Panc1 (cell line): ENCODE results near the gene POLDIP2. TPM values are rescaled to one million over a fixed set of nuclear protein-coding genes. Genes with fewer than 3 reads are reported as not detected.

Experiments
- ATAC-seq: fragments of 200-7000 bp; cut with Tn5 transposase; 2 replicates; pipeline ENCODE4 v1.9.1; 2020; ENCODE audit warnings: mild to moderate bottlenecking, moderate library complexity
- BruUV-seq: library from RNA; stranded (reverse); fragments of 400-500 nt; replicated peaks from 2 replicates; lab custom pipeline; 2021; lab: Mats Ljungman, UMichigan
- CTCF ChIA-PET: fragments of 300-600 bp; sonication (Branson Sonifier 250); formaldehyde crosslinking; loops from one replicate; lab custom pipeline; 2022; ENCODE audit warnings: antibody characterized with exemption; lab: Charles Lee
- POLR2A ChIA-PET: fragments of 300-600 bp; sonication (Branson Sonifier 250); formaldehyde crosslinking; loops from one replicate; lab custom pipeline; 2022; ENCODE audit warnings: antibody characterized with exemption; lab: Charles Lee
- DNase-seq: peaks from one replicate; pipeline ENCODE4 v3.0.0-alpha.2; 2010; ENCODE audit warnings: low read depth, low spot score
- H3K27ac ChIP-seq: 2 replicates; pipeline ENCODE4 v1.5.1; 2011; ENCODE audit warnings: mild to moderate bottlenecking, low read length, inconsistent platforms
- H3K27me3 ChIP-seq: fragments of 200-500 bp; sonication (Bioruptor generic); 2 replicates; pipeline ENCODE4 v1.6.0; 2014; ENCODE audit warnings: low read length, inconsistent platforms; ENCODE audit not compliant: control insufficient read depth, insufficient read depth
- H3K36me3 ChIP-seq: fragments of 200-500 bp; sonication (Bioruptor generic); 2 replicates; pipeline ENCODE4 v1.5.1; 2014; ENCODE audit warnings: inconsistent platforms, mild to moderate bottlenecking, low read length, moderate library complexity; ENCODE audit not compliant: control insufficient read depth, insufficient read depth
- H3K4me1 ChIP-seq: 2 replicates; pipeline ENCODE4 v1.5.1; 2011; ENCODE audit warnings: inconsistent platforms, mild to moderate bottlenecking, low read length, moderate library complexity; ENCODE audit not compliant: control insufficient read depth, insufficient read depth
- H3K4me3 ChIP-seq, 2 experiments: 2 replicates each; pipeline ENCODE4 v1.5.1; 2011 to 2012; ENCODE audit warnings: low read depth in 2 of 2, low read length in 2 of 2, mild to moderate bottlenecking in 2 of 2, inconsistent platforms in 1 of 2, moderate library complexity in 1 of 2
- H3K9me3 ChIP-seq: fragments of 200-500 bp; sonication (Bioruptor generic); 2 replicates; pipeline ENCODE4 v1.5.1; 2014; ENCODE audit warnings: low read depth, mild to moderate bottlenecking, inconsistent platforms, low read length, moderate library complexity; ENCODE audit not compliant: control insufficient read depth, insufficient read depth
- CTCF ChIP-seq: fragments of 450-650 bp; IDR thresholded peaks from 2 replicates; pipeline ENCODE4 v1.5.1; 2017; ENCODE audit warnings: mild to moderate bottlenecking
- POLR2AphosphoS5 ChIP-seq: IDR thresholded peaks from 2 replicates; pipeline ENCODE4 v1.6.1; 2012; ENCODE audit warnings: mild to moderate bottlenecking, low read depth, low read length, moderate library complexity
- REST ChIP-seq, 2 experiments: IDR thresholded peaks; 2 replicates each; pipeline ENCODE4 v1.6.1; 2011 to 2012; ENCODE audit warnings: low read depth in 2 of 2, control low read depth in 1 of 2, low read length in 1 of 2, mild to moderate bottlenecking in 1 of 2, moderate library complexity in 1 of 2; ENCODE audit not compliant: insufficient read depth in 1 of 2
- SIN3A ChIP-seq: IDR thresholded peaks from 2 replicates; pipeline ENCODE4 v1.6.1; 2012; ENCODE audit warnings: low read depth, mild to moderate bottlenecking, low read length, moderate library complexity, borderline replicate concordance; ENCODE audit not compliant: insufficient read depth
- TCF7L2 ChIP-seq: IDR thresholded peaks from 2 replicates; pipeline ENCODE4 v1.6.1; 2011; ENCODE audit warnings: mild to moderate bottlenecking, low read depth, low read length, inconsistent platforms
- in situ Hi-C: cut with HindIII; loops from 2 replicates; pipeline ENCODE4 v1.10.0; 2016; ENCODE audit warnings: low sequenced_read_pairs, low pct_unique_long_range_greater_than_20kb
- intact Hi-C: fragments of 100-400 bp; cut with micrococcal nuclease; formaldehyde crosslinking; loops from one replicate; pipeline ENCODE4 v1.10.0; 2022; ENCODE audit not compliant: unreplicated experiment
- total RNA-seq: library from RNA; stranded (reverse); gene quantifications from one replicate; pipeline ENCODE4 v1.2.1, GENCODE V29; 2021; ENCODE audit not compliant: unreplicated experiment

Gene POLDIP2
- total RNA-seq, 1 experiment from 2014 or later, result 175 TPM

GRCh38 chr17:28385406-28385805 is 28.1 kb upstream of the POLDIP2 start:
- no peak for ATAC-seq
- no peak for TF ChIP-seq SIN3A
- TF ChIP-seq TCF7L2, result no peak
- no peak for TF ChIP-seq POLR2AphosphoS5
- no peak for TF ChIP-seq CTCF
- no peak for TF ChIP-seq REST (IDR thresholded peaks at IDR 0.05; ENCODE audit: insufficient read depth in 1 of 2, low read depth in 2 of 2, low read length in 1 of 2)
- Histone ChIP-seq H3K36me3 (no peaks in the 10 kb centered on the region), H3K27ac (no peak overlapping the region), H3K4me3 (no peak overlapping the region), H3K4me1 (no peaks in the 10 kb centered on the region), H3K27me3 (no peaks in the 10 kb centered on the region), H3K9me3 (no peaks in the 10 kb centered on the region)
- DNase-seq, result no peak
- CTCF ChIA-PET, result no interaction called here
- intact Hi-C loops (no loop called here), in situ Hi-C loops (no loop called here)
- BruUV-seq, result no TSS peak
- POLR2A ChIA-PET, result no interaction called here

- ATAC-seq, result no peak
- in situ Hi-C loops, result no loop called here
- H3K4me3 ChIP-seq, result no peak overlapping the region
Measured at GRCh38 chr17:28385037-28385400, 27.7 kb upstream of the POLDIP2 start.

More at GRCh38 chr17:28385037-28385400, 27.7 kb upstream of the POLDIP2 start:
- Histone ChIP-seq H3K36me3 (no peaks in the 10 kb centered on the region), H3K9me3 (no peaks in the 10 kb centered on the region), H3K4me1 (no peaks in the 10 kb centered on the region), H3K27me3 (no peaks in the 10 kb centered on the region), H3K27ac (no peak overlapping the region)
- POLR2A ChIA-PET, result interaction anchor here (0.6 kb wide), 1 partner anchor 1006 kb away, joined by 3 read pairs; no protein-coding TSS in a partner anchor
- CTCF ChIA-PET, result interaction anchor here (0.6 kb wide), 1 partner anchor 82 kb away, joined by 4 read pairs; no protein-coding TSS in a partner anchor
- TF ChIP-seq POLR2AphosphoS5 (no peak), CTCF (no peak), SIN3A (no peak), REST (IDR thresholded peaks at IDR 0.05; ENCODE audit: insufficient read depth in 1 of 2, low read depth in 2 of 2, low read length in 1 of 2) (no peak), TCF7L2 (no peak)
- intact Hi-C loops, result no loop called here
- no peak for DNase-seq
- BruUV-seq, result no TSS peak
